Vagina (tissue), 2 donors: ENCODE measurements around the gene TJP3.

Source experiments
- CTCF ChIP-seq, 3 experiments: fragments of 450-650 bp in 2 of 3; fragments of 200-600 bp in 1 of 3; sonication (generic) in 1 of 3; IDR thresholded peaks; one replicate each; pipeline ENCODE4 v1.5.1; 2017 to 2019; ENCODE audit warnings: antibody characterized with exemption in 3 of 3, mild to moderate bottlenecking in 2 of 3, moderate library complexity in 2 of 3
- POLR2A ChIP-seq, 2 donors: fragments of 450-650 bp; IDR thresholded peaks; one replicate each; pipeline ENCODE4 v1.6.1; 2017; ENCODE audit warnings: antibody characterized with exemption in 2 of 2, mild to moderate bottlenecking in 2 of 2, moderate library complexity in 2 of 2

- TF ChIP-seq POLR2A (IDR thresholded peaks at IDR 0.05) (no peak), CTCF (IDR thresholded peaks at IDR 0.05) (no peak)
Measured at GRCh38 chr19:3790209-3790734, 82.1 kb downstream of the TJP3 start.
